ENCODE measurements around the gene WASF2.
A peak's percentile ranks its signal among the peaks of the same experiment; 100 is the strongest.

WASF2 gene

DNA sequence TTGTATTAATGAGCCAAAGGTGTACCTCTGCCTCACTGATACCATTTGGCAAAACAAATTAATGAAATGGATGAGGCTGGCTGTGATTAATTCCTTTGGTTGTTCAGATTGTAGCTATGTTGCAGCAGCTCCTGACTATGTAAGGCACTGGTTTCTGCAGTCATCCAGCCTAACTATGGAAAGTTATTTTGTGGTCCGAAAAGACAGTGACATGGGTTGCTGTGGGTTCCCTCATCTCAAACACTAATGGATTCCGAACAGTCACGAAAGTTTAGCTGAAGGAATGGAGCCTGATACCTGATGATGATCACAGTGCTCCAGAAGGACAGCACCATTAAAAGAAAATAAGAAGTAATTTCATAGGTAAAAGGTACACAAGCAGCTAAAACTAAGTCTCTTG lies 42.6 kb downstream of the WASF2 start:
- H3K4me3 ChIP-seq (ENCODE audit: low read depth in 1 of 2, low read length in 1 of 2): no peak overlapping the region
- H3K27me3 ChIP-seq: no peaks in the 10 kb centered on the region
- H3K9me3 ChIP-seq: no peaks in the 10 kb centered on the region
- peaks cover 26% of the 10 kb centered on the region for H3K36me3 ChIP-seq
- H3K27ac ChIP-seq: peak overlapping the region; percentile 19
- TF ChIP-seq, protein P1, sequence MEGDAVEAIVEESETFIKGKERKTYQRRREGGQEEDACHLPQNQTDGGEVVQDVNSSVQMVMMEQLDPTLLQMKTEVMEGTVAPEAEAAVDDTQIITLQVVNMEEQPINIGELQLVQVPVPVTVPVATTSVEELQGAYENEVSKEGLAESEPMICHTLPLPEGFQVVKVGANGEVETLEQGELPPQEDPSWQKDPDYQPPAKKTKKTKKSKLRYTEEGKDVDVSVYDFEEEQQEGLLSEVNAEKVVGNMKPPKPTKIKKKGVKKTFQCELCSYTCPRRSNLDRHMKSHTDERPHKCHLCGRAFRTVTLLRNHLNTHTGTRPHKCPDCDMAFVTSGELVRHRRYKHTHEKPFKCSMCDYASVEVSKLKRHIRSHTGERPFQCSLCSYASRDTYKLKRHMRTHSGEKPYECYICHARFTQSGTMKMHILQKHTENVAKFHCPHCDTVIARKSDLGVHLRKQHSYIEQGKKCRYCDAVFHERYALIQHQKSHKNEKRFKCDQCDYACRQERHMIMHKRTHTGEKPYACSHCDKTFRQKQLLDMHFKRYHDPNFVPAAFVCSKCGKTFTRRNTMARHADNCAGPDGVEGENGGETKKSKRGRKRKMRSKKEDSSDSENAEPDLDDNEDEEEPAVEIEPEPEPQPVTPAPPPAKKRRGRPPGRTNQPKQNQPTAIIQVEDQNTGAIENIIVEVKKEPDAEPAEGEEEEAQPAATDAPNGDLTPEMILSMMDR (IDR thresholded peaks at IDR 0.05): no peak
- H3K4me1 ChIP-seq (ENCODE audit: control insufficient read depth in 1 of 2, insufficient read depth in 1 of 2, low read depth in 1 of 2, low read length in 1 of 2): peaks cover 9 to 11% of the 10 kb centered on the region in 2 experiments

DNA sequence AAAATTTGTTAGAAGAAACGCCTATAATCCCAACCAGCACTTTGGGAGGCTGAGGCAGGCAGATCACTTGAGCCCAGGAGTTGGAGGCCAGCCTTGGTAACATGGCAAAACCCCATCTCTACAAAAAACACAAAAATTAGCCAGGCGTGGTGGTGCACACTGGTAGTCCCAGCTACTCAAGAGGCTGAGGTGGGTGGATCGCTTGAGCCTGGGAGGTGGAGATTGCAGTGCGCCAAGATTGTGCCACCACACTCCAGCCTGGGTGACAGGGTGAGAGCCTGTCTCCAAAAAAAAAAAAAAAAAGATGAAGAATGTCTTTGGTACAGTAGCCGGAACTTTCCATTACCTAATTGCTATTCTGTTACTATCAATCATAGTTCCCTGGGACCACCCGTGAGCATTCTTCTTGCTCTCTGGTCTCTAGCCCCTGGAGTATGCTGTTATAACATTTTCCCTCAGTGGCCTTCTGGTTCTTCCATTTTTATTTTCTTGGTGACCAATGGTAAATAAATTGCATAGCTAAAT lies 43.4 kb downstream of the WASF2 start:
- Histone ChIP-seq H3K4me3 (ENCODE audit: low read depth in 1 of 2, low read length in 1 of 2) (no peak overlapping the region), H3K36me3 (peaks cover 26% of the 10 kb centered on the region), H3K27ac (no peak overlapping the region), H3K27me3 (no peaks in the 10 kb centered on the region), H3K9me3 (no peaks in the 10 kb centered on the region), H3K4me1 (ENCODE audit: control insufficient read depth in 1 of 2, insufficient read depth in 1 of 2, low read depth in 1 of 2, low read length in 1 of 2) (peaks cover 5 to 7% of the 10 kb centered on the region in 2 experiments)
- TF ChIP-seq, protein P1 (IDR thresholded peaks at IDR 0.05): no peak

DNA sequence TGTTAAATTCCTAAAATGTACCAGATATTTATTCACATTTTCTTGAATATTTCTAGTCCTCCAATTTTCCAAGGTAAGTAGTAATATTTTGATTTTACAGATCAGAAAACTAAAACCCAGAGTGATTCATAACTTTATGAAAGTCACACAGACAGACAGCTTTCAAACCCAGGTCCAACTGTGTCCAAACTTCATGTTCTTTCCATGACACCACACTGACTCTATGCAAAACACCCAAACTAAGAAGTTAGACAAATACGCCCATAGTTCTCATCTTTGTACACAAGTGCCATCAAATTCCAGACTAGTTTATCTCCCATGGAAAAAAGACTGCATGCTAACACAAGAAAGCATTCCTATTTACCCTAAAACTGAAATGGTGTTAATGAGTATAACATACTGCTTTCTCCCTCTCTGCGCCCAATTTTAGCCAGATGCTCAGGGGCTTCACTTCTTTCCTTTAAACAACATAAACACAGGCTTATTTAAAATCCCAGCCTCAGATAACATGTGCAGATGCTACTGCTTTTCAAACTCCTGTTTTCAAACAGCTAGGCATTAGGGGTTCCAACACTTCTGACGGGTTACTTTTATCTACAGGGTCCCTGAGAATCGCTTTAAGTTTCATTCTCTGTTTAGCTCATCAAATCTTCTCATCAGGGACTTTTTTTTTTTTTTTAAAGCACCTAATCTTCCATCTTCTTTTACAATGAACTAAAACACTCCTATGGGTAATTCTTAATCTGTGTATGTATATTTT lies 44.6 kb downstream of the WASF2 start:
- TF ChIP-seq, protein P1 (IDR thresholded peaks at IDR 0.05): no peak
- Histone ChIP-seq H3K4me1 (ENCODE audit: control insufficient read depth in 1 of 2, insufficient read depth in 1 of 2, low read depth in 1 of 2, low read length in 1 of 2) (no peaks in the 10 kb centered on the region), H3K36me3 (peaks cover 32% of the 10 kb centered on the region), H3K4me3 (ENCODE audit: low read depth in 1 of 2, low read length in 1 of 2) (no peak overlapping the region), H3K9me3 (no peaks in the 10 kb centered on the region), H3K27me3 (no peaks in the 10 kb centered on the region), H3K27ac (no peak overlapping the region)

DNA sequence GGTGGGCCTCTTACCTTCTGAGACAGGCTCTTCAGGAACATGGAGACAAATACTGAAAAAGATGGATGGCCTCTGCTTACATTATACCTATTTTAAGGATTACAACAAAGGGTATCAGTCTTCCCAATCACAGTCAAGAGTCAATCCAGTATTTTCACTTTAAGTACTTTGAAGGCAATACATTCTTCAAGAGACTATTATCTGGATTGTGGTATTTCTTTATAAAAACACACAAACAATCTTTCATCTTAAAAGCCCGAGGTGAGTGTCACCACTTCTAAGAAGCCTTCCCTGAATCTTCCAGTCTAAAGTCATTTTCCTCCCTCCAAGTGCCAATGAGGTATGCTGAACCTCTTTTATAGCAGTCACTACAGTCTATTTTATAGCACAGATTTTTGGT lies 45.3 kb downstream of the WASF2 start:
- Histone ChIP-seq H3K4me1 (ENCODE audit: control insufficient read depth in 1 of 2, insufficient read depth in 1 of 2, low read depth in 1 of 2, low read length in 1 of 2) (peaks cover 0 to under 1% of the 10 kb centered on the region in 2 experiments), H3K4me3 (ENCODE audit: low read depth in 1 of 2, low read length in 1 of 2) (no peak overlapping the region), H3K27me3 (no peaks in the 10 kb centered on the region), H3K27ac (no peak overlapping the region), H3K9me3 (no peaks in the 10 kb centered on the region), H3K36me3 (peaks cover 34% of the 10 kb centered on the region)
- TF ChIP-seq, protein P1 (IDR thresholded peaks at IDR 0.05): no peak

DNA sequence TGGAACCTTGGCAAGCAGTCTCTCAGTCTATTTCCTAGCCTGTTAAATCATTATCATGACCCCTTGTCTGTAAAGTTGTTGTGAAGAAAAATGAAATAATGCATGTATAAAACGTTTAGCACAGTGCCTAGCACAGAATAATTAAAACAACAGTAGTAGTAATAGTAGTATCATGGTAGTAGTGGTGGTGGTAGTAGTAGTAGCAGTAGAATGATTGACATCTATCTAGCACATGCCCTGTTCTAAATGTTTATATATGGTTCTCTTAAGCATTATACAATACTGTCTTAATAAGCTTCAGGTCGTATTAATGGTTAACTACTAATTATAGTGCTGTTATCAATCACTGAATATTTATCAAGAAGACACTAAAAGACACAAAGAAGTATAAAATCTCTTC lies 50.8 kb downstream of the WASF2 start:
- TF ChIP-seq, protein P1 (IDR thresholded peaks at IDR 0.05): no peak
- H3K4me1 ChIP-seq (ENCODE audit: control insufficient read depth in 1 of 2, insufficient read depth in 1 of 2, low read depth in 1 of 2, low read length in 1 of 2): peaks cover 49 to 51% of the 10 kb centered on the region in 2 experiments
- no peak overlapping the region for H3K4me3 ChIP-seq (ENCODE audit: low read depth in 1 of 2, low read length in 1 of 2)
- no peaks in the 10 kb centered on the region for H3K9me3 ChIP-seq
- peaks cover 16% of the 10 kb centered on the region for H3K36me3 ChIP-seq
- H3K27me3 ChIP-seq: no peaks in the 10 kb centered on the region
- H3K27ac ChIP-seq: peak overlapping the region; percentile 86
